Activated CD4-positive, alpha-beta T cell treated with anti-CD3 and anti-CD28 coated beads, Interleukin-2, amount 10 ng/mL, durations not matched to agents 24 days and 14 days (primary cell): ENCODE results near the gene KCNJ13. TPM values are rescaled to one million over a fixed set of nuclear protein-coding genes. Genes with fewer than 3 reads are reported as not detected.

Experiments used
- DNase-seq: peaks from one replicate; pipeline ENCODE4 v3.0.0; 2022
- H3K27ac Mint-ChIP-seq: one replicate; pipeline ENCODE4 v1.8.0; 2022; ENCODE audit warnings: mild to moderate bottlenecking, mixed read lengths
- H3K27me3 Mint-ChIP-seq: one replicate; pipeline ENCODE4 v1.8.0; 2022; ENCODE audit warnings: mixed read lengths
- H3K36me3 Mint-ChIP-seq: one replicate; pipeline ENCODE4 v1.8.0; 2022; ENCODE audit warnings: low read depth, mild to moderate bottlenecking, mixed read lengths
- H3K4me1 Mint-ChIP-seq: one replicate; pipeline ENCODE4 v1.8.0; 2021; ENCODE audit warnings: mixed read lengths
- H3K4me3 Mint-ChIP-seq: one replicate; pipeline ENCODE4 v1.8.0; 2022; ENCODE audit warnings: mild to moderate bottlenecking, moderate library complexity, mixed read lengths
- H3K9me3 Mint-ChIP-seq: one replicate; pipeline ENCODE4 v1.8.0; 2021; ENCODE audit warnings: mixed read lengths
- intact Hi-C: fragments of 100-400 bp; cut with micrococcal nuclease; formaldehyde crosslinking; loops from one replicate; pipeline ENCODE4 v1.15.1; 2023
- total RNA-seq: library from RNA; stranded (reverse); gene quantifications from 2 replicates; pipeline ENCODE4 v1.2.3, GENCODE V29; 2022

Gene KCNJ13
- total RNA-seq, result not detected in 2 replicates

GRCh38 chr2:232776435-232776834, at the start of gene KCNJ13:
KCNJ13 (minus strand) TSS chr2:232776565; CDS start chr2:232771362, 5,203 bp downstream.
- Mint-ChIP-seq H3K4me1 (peaks cover 13% of the 10 kb centered on the region), H3K9me3 (no peaks in the 10 kb centered on the region), H3K4me3 (no peak within 1 kb of the TSS), H3K27me3 (no peaks in the 10 kb centered on the region), H3K27ac (no peak within 1 kb of the TSS), H3K36me3 (peaks cover 29% of the 10 kb centered on the region)
- intact Hi-C loops, result no loop called here
- no peak for DNase-seq

GRCh38 chr2:232817756-232818155, 41.4 kb upstream of the KCNJ13 start:
- intact Hi-C loops, result no loop called here
- H3K4me1 Mint-ChIP-seq, result peaks cover 4% of the 10 kb centered on the region
- no peak overlapping the region for H3K4me3 Mint-ChIP-seq
- no peaks in the 10 kb centered on the region for H3K9me3 Mint-ChIP-seq
- DNase-seq, result no peak
- no peak overlapping the region for H3K27ac Mint-ChIP-seq
- no peaks in the 10 kb centered on the region for H3K27me3 Mint-ChIP-seq
- peaks cover 62% of the 10 kb centered on the region for H3K36me3 Mint-ChIP-seq

GRCh38 chr2:232816657-232817056, 40.3 kb upstream of the KCNJ13 start:
- Mint-ChIP-seq H3K36me3 (peaks cover 64% of the 10 kb centered on the region), H3K27ac (no peak overlapping the region), H3K4me1 (peaks cover 4% of the 10 kb centered on the region), H3K27me3 (no peaks in the 10 kb centered on the region), H3K4me3 (no peak overlapping the region), H3K9me3 (no peaks in the 10 kb centered on the region)
- intact Hi-C loops, result no loop called here
- no peak for DNase-seq

GRCh38 chr2:232815569-232815968, 39.2 kb upstream of the KCNJ13 start:
- peaks cover 6% of the 10 kb centered on the region for H3K4me1 Mint-ChIP-seq
- H3K36me3 Mint-ChIP-seq, result peaks cover 69% of the 10 kb centered on the region
- H3K27ac Mint-ChIP-seq, result peak overlapping the region; percentile 58
- intact Hi-C loops, result no loop called here
- DNase-seq, result no peak
- no peaks in the 10 kb centered on the region for H3K27me3 Mint-ChIP-seq
- no peaks in the 10 kb centered on the region for H3K9me3 Mint-ChIP-seq
- no peak overlapping the region for H3K4me3 Mint-ChIP-seq

GRCh38 chr2:232810444-232810843, 34.1 kb upstream of the KCNJ13 start:
- Mint-ChIP-seq H3K4me3 (no peak overlapping the region), H3K27me3 (no peaks in the 10 kb centered on the region), H3K36me3 (peaks cover 59% of the 10 kb centered on the region)

GRCh38 chr2:232809349-232810124, 33.2 kb upstream of the KCNJ13 start:
- Mint-ChIP-seq H3K27ac (no peak overlapping the region), H3K4me3 (no peak overlapping the region), H3K36me3 (peaks cover 59% of the 10 kb centered on the region), H3K27me3 (no peaks in the 10 kb centered on the region), H3K4me1 (peaks cover 6% of the 10 kb centered on the region), H3K9me3 (no peaks in the 10 kb centered on the region)
- intact Hi-C loops, result no loop called here
- DNase-seq, result no peak

More at GRCh38 chr2:232810444-232810843, 34.1 kb upstream of the KCNJ13 start:
- intact Hi-C loops, result no loop called here
- DNase-seq, result no peak
- H3K4me1 Mint-ChIP-seq, result peaks cover 4% of the 10 kb centered on the region
- no peaks in the 10 kb centered on the region for H3K9me3 Mint-ChIP-seq
- no peak overlapping the region for H3K27ac Mint-ChIP-seq

- H3K36me3 Mint-ChIP-seq, result peaks cover 61% of the 10 kb centered on the region
- no peak overlapping the region for H3K27ac Mint-ChIP-seq
- H3K4me3 Mint-ChIP-seq, result no peak overlapping the region
- H3K9me3 Mint-ChIP-seq, result peaks cover 5% of the 10 kb centered on the region
- H3K27me3 Mint-ChIP-seq, result no peaks in the 10 kb centered on the region
- intact Hi-C loops, result no loop called here
- H3K4me1 Mint-ChIP-seq, result peaks cover 3% of the 10 kb centered on the region
- no peak for DNase-seq
Measured at GRCh38 chr2:232802091-232802490, 25.7 kb upstream of the KCNJ13 start.

GRCh38 chr2:232800166-232800565, 23.8 kb upstream of the KCNJ13 start:
- no peak overlapping the region for H3K27ac Mint-ChIP-seq
- H3K27me3 Mint-ChIP-seq, result no peaks in the 10 kb centered on the region
- intact Hi-C loops, result no loop called here
- H3K4me3 Mint-ChIP-seq, result no peak overlapping the region
- H3K9me3 Mint-ChIP-seq, result peaks cover 5% of the 10 kb centered on the region
- H3K4me1 Mint-ChIP-seq, result peaks cover 1% of the 10 kb centered on the region
- DNase-seq, result no peak
- H3K36me3 Mint-ChIP-seq, result peaks cover 65% of the 10 kb centered on the region

- Mint-ChIP-seq H3K27ac (no peak overlapping the region), H3K36me3 (peaks cover 60% of the 10 kb centered on the region), H3K9me3 (peaks cover 5% of the 10 kb centered on the region), H3K4me1 (no peaks in the 10 kb centered on the region), H3K27me3 (no peaks in the 10 kb centered on the region), H3K4me3 (no peak overlapping the region)
- intact Hi-C loops, result no loop called here
- no peak for DNase-seq
Measured at GRCh38 chr2:232798187-232798586, 21.8 kb upstream of the KCNJ13 start.

- H3K27ac Mint-ChIP-seq, result no peak overlapping the region
- H3K4me3 Mint-ChIP-seq, result no peak overlapping the region
- no peaks in the 10 kb centered on the region for H3K9me3 Mint-ChIP-seq
- no peaks in the 10 kb centered on the region for H3K4me1 Mint-ChIP-seq
- H3K27me3 Mint-ChIP-seq, result no peaks in the 10 kb centered on the region
- peaks cover 54% of the 10 kb centered on the region for H3K36me3 Mint-ChIP-seq
- intact Hi-C loops, result no loop called here
- DNase-seq, result no peak
Measured at GRCh38 chr2:232795920-232796319, 19.6 kb upstream of the KCNJ13 start.

GRCh38 chr2:232794981-232795380, 18.6 kb upstream of the KCNJ13 start:
- peaks cover 52% of the 10 kb centered on the region for H3K36me3 Mint-ChIP-seq
- H3K4me1 Mint-ChIP-seq, result no peaks in the 10 kb centered on the region
- no peaks in the 10 kb centered on the region for H3K9me3 Mint-ChIP-seq
- DNase-seq, result no peak
- no peaks in the 10 kb centered on the region for H3K27me3 Mint-ChIP-seq
- no peak overlapping the region for H3K4me3 Mint-ChIP-seq
- intact Hi-C loops, result no loop called here
- H3K27ac Mint-ChIP-seq, result no peak overlapping the region

GRCh38 chr2:232793271-232793670, 16.9 kb upstream of the KCNJ13 start:
- Mint-ChIP-seq H3K27me3 (no peaks in the 10 kb centered on the region), H3K27ac (no peak overlapping the region), H3K4me1 (peaks cover 1% of the 10 kb centered on the region), H3K4me3 (no peak overlapping the region), H3K9me3 (no peaks in the 10 kb centered on the region), H3K36me3 (peaks cover 60% of the 10 kb centered on the region)
- intact Hi-C loops, result no loop called here
- DNase-seq, result no peak

GRCh38 chr2:232791518-232791917, 15.2 kb upstream of the KCNJ13 start:
- no peaks in the 10 kb centered on the region for H3K9me3 Mint-ChIP-seq
- no peaks in the 10 kb centered on the region for H3K27me3 Mint-ChIP-seq

GRCh38 chr2:232789082-232789481, 12.7 kb upstream of the KCNJ13 start:
- Mint-ChIP-seq H3K27me3 (no peaks in the 10 kb centered on the region), H3K9me3 (no peaks in the 10 kb centered on the region), H3K36me3 (peaks cover 61% of the 10 kb centered on the region), H3K4me1 (peaks cover 6% of the 10 kb centered on the region), H3K27ac (no peak overlapping the region), H3K4me3 (no peak overlapping the region)
- DNase-seq, result no peak
- intact Hi-C loops, result loop anchor here (10.0 kb wide), 1 partner anchor 466 kb away; the partner anchor contains the start of gene ATG16L1

More at GRCh38 chr2:232791518-232791917, 15.2 kb upstream of the KCNJ13 start:
- no peak for DNase-seq
- intact Hi-C loops, result no loop called here
- Mint-ChIP-seq H3K27ac (no peak overlapping the region), H3K4me1 (peaks cover 3% of the 10 kb centered on the region), H3K36me3 (peaks cover 61% of the 10 kb centered on the region), H3K4me3 (no peak overlapping the region)
